Brain microvascular endothelial cell (primary cell): ENCODE results near the gene RXRB.

Experiments used
- DNase-seq: peaks from one replicate; pipeline ENCODE4 v3.0.0-alpha.2; 2020
- H3K27ac ChIP-seq: fragments of 250-450 bp; sonication (Bioruptor Pico); 2 replicates; pipeline ENCODE4 v1.5.1; 2020; ENCODE audit warnings: mild to moderate bottlenecking, moderate library complexity
- H3K27me3 ChIP-seq: fragments of 250-450 bp; sonication (Bioruptor Pico); replicated peaks from 2 replicates; pipeline ENCODE4 v1.5.1; 2020; ENCODE audit warnings: mild to moderate bottlenecking
- H3K36me3 ChIP-seq: fragments of 250-450 bp; sonication (Bioruptor Pico); replicated peaks from 2 replicates; pipeline ENCODE4 v1.5.1; 2020; ENCODE audit warnings: mild to moderate bottlenecking
- H3K4me3 ChIP-seq: 2 replicates; pipeline ENCODE4 v1.5.1; 2011; ENCODE audit warnings: low read depth, mild to moderate bottlenecking, control low read depth, low read length, moderate library complexity
- CTCF ChIP-seq: IDR thresholded peaks from 2 replicates; pipeline ENCODE4 v1.5.1; 2011; ENCODE audit warnings: low read depth, mild to moderate bottlenecking, moderate library complexity, low read length, control low read depth, inconsistent platforms; ENCODE audit errors: missing control alignments
- in situ Hi-C: cut with HindIII; loops from 2 replicates; pipeline ENCODE4 v1.10.0; 2017; ENCODE audit warnings: low sequenced_read_pairs, low pct_ligation_motif_present

Gene RXRB

GRCh38 chr6:33208091-33208967, 7.9 kb upstream of the RXRB start, which contains the start of gene RING1:
Gene RING1, plus strand, starts transcription at chr6:33208500. Its CDS starts 323 bp downstream, at chr6:33208823.
- H3K27ac ChIP-seq: peak within 1 kb of the TSS; percentile 79
- H3K4me3 ChIP-seq: peak within 1 kb of the TSS; percentile 78
- no peak for TF ChIP-seq CTCF
- H3K27me3 ChIP-seq: no peaks in the 10 kb centered on the region
- peaks cover 19% of the 10 kb centered on the region for H3K36me3 ChIP-seq
- peak; percentile 61 for DNase-seq
- in situ Hi-C loops: no loop called here

- peak; percentile 48 for DNase-seq
- Histone ChIP-seq H3K27ac (peak overlapping the region; percentile 79), H3K4me3 (peak overlapping the region; percentile 78), H3K27me3 (no peaks in the 10 kb centered on the region), H3K36me3 (peaks cover 26% of the 10 kb centered on the region)
- in situ Hi-C loops: no loop called here
- no peak for TF ChIP-seq CTCF
These were observed 7.2 kb upstream of the RXRB start for GRCh38 chr6:33207552-33208090.

- H3K36me3 ChIP-seq: peaks cover 31% of the 10 kb centered on the region
These were observed 6.5 kb upstream of the RXRB start for GRCh38 chr6:33206864-33207551.

GRCh38 chr6:33206027-33206863, 5.8 kb upstream of the RXRB start:
- peaks cover 35% of the 10 kb centered on the region for H3K36me3 ChIP-seq
- peak overlapping the region; percentile 56 for H3K27ac ChIP-seq
- in situ Hi-C loops: no loop called here
- no peak for TF ChIP-seq CTCF
- no peak for DNase-seq
- no peaks in the 10 kb centered on the region for H3K27me3 ChIP-seq
- H3K4me3 ChIP-seq: no peak overlapping the region

More at GRCh38 chr6:33206864-33207551, 6.5 kb upstream of the RXRB start:
- in situ Hi-C loops: no loop called here
- no peaks in the 10 kb centered on the region for H3K27me3 ChIP-seq
- H3K4me3 ChIP-seq: peak overlapping the region; percentile 78
- peak; percentile 68 for DNase-seq
- no peak for TF ChIP-seq CTCF
- H3K27ac ChIP-seq: peak overlapping the region; percentile 79
